ENCODE data around the gene NFE2.

The NFE2 gene

GRCh38 chr12:54338698-54339296, 38.0 kb upstream of the NFE2 start:
- DNase-seq (ENCODE audit: low read depth): no peak
- no peak overlapping the region for H3K4me3 ChIP-seq (ENCODE audit: low read depth, low read length)
- TF ChIP-seq POLR2A (IDR thresholded peaks at IDR 0.05; ENCODE audit: extremely low read depth, insufficient read length): no peak
- TF ChIP-seq MAX (IDR thresholded peaks at IDR 0.05; ENCODE audit: low read depth, low read length): no peak
- TF ChIP-seq MYC (IDR thresholded peaks at IDR 0.05; ENCODE audit: low read depth, low read length): no peak
- no peak for TF ChIP-seq CTCF (IDR thresholded peaks at IDR 0.05; ENCODE audit: low read depth, low read length)

GRCh38 chr12:54337854-54338650, 37.2 kb upstream of the NFE2 start:
- TF ChIP-seq MYC (IDR thresholded peaks at IDR 0.05; ENCODE audit: low read depth, low read length): no peak
- TF ChIP-seq MAX (IDR thresholded peaks at IDR 0.05; ENCODE audit: low read depth, low read length): no peak
- no peak for TF ChIP-seq CTCF (IDR thresholded peaks at IDR 0.05; ENCODE audit: low read depth, low read length)
- no peak for TF ChIP-seq POLR2A (IDR thresholded peaks at IDR 0.05; ENCODE audit: extremely low read depth, insufficient read length)
- H3K4me3 ChIP-seq (ENCODE audit: low read depth, low read length): no peak overlapping the region
- no peak for DNase-seq (ENCODE audit: low read depth)

- DNase-seq (ENCODE audit: low read depth): no peak
- H3K4me3 ChIP-seq (ENCODE audit: low read depth, low read length): no peak overlapping the region
- TF ChIP-seq MAX (IDR thresholded peaks at IDR 0.05; ENCODE audit: low read depth, low read length) (no peak), POLR2A (IDR thresholded peaks at IDR 0.05; ENCODE audit: extremely low read depth, insufficient read length) (no peak), CTCF (IDR thresholded peaks at IDR 0.05; ENCODE audit: low read depth, low read length) (no peak)
Observed at GRCh38 chr12:54337280-54337842, 36.5 kb upstream of the NFE2 start.

GRCh38 chr12:54333420-54334034, 32.7 kb upstream of the NFE2 start:
- TF ChIP-seq MYC (IDR thresholded peaks at IDR 0.05; ENCODE audit: low read depth, low read length) (no peak), POLR2A (IDR thresholded peaks at IDR 0.05; ENCODE audit: extremely low read depth, insufficient read length) (no peak), CTCF (IDR thresholded peaks at IDR 0.05; ENCODE audit: low read depth, low read length) (no peak), MAX (IDR thresholded peaks at IDR 0.05; ENCODE audit: low read depth, low read length) (no peak)
- no peak overlapping the region for H3K4me3 ChIP-seq (ENCODE audit: low read depth, low read length)
- no peak for DNase-seq (ENCODE audit: low read depth)

- no peak for TF ChIP-seq CTCF (IDR thresholded peaks at IDR 0.05; ENCODE audit: low read depth, low read length)
- no peak for TF ChIP-seq POLR2A (IDR thresholded peaks at IDR 0.05; ENCODE audit: extremely low read depth, insufficient read length)
- no peak for TF ChIP-seq MAX (IDR thresholded peaks at IDR 0.05; ENCODE audit: low read depth, low read length)
- no peak for TF ChIP-seq MYC (IDR thresholded peaks at IDR 0.05; ENCODE audit: low read depth, low read length)
- H3K4me3 ChIP-seq (ENCODE audit: low read depth, low read length): no peak overlapping the region
- DNase-seq (ENCODE audit: low read depth): no peak
Observed at GRCh38 chr12:54331461-54331860, 30.6 kb upstream of the NFE2 start.

Data from NB4 (cell line).